HG02588 (cell line): Measurements from ENCODE around the gene POTEF.
A peak's percentile ranks its signal among the peaks of the same experiment; 100 is the strongest.
"Not testable (repeated sequence)": the region's sequence is repeated elsewhere in the genome, so short reads cannot be mapped to it uniquely, and the experiment has no call there.

ENCODE experiments used
- ATAC-seq: cut with Tn5 transposase; IDR thresholded peaks from one replicate; pipeline ENCODE4 v1.9.1; 2021; ENCODE audit warnings: mild to moderate bottlenecking, moderate library complexity; ENCODE audit not compliant: unreplicated experiment

Gene POTEF

GRCh38 chr2:130129120-130129829 is at the start of gene POTEF:
POTEF (minus strand) TSS chr2:130129222; CDS start chr2:130120515, 8,707 bp downstream.
- not testable (repeated sequence) for ATAC-seq

- peak; percentile 80 for ATAC-seq
Measured at GRCh38 chr2:130174866-130175265, 45.8 kb upstream of the POTEF start.

DNA sequence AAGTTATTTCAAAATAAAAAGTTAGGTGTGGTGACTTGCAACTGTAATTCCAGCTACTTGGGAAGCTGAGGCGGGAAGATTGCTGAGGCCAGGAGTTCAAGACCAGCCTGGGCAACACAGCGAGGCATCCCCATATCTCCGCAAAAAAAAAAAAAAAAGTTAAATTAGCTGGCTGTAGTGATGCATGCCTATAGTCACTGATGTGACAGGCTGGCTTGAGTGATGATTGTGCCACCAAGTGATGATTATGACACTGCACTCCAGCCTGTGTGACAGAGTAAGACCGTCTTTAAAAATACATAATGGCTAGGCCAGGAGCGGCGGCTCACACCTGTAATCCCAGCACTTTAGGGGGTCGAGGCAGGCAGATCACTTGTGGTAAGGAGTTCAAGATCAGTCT is 40.9 kb upstream of the POTEF start:
- ATAC-seq = no peak

DNA sequence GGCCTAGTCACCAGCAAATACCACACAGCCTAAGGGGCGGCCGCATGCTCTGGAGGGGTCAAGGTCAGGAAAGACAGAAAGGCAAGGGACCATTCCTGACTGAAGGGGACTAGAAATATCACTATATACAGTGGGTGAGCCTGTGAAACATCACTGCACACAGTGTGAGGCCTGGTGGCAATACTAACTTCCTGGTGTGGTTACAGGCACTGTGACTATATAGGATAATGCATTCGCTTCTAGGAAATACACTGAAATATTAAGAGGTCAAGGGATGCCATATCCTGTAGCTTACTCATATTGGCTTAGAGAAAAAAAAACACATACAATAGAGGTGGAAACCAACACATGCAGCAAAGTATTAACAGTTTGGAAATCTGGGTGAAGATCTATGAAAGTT is 40.1 kb upstream of the POTEF start:
- ATAC-seq = not testable (repeated sequence)

DNA sequence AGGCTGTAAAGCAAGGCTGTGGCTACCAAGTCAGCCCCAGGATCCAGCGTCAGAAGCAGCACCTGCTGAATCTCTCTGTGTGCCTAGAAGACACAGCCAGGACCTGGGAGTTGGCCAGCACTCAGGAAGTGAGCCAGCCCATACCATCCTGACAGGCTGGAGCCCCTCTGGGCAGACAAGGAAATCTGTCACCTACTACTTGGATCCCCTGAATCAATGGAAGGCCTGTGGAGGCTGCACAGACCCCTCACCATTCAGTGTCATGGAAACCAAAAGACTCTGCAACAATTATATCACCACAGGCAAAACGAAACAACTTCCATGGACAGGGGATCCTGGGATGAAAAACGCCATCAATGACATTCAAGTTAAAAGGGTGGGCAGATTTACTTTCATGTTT is 37.6 kb upstream of the POTEF start:
- not testable (repeated sequence) for ATAC-seq

DNA sequence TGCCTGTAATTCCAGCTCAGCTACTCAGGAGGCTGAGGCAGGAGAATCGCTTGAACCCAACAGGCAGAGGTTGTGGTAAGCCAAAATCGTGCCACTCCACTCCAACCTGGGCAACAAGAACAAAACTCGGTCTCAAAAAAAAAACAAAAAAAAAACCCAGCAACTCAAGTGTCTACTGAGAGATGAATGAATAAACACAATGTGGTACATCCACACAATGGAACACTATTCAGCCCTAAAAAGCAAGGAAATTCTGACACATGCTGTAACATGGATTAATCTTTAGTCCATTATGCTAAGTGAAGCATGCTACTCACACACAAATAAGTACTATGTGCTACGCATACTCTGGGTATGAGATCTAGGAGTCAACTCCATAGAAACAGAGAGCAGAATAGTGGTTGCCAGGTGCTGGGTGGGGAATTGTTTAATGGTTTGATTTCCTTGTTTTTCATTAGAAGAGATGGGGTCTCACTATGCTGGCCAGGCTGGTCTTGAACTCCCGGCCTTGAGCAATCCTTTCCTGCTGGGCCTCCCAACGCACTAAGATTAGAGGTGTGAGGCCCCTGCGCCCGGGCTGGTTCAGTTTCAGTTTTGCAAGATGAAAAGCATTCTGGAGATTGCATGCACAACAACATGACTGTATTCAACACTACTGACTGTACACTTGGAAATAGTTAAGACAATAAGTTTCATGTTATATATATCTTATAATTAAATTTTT is 36.4 kb upstream of the POTEF start:
- ATAC-seq = no peak

- no peak for ATAC-seq
Measured at GRCh38 chr2:130162968-130163367, 33.9 kb upstream of the POTEF start.

DNA sequence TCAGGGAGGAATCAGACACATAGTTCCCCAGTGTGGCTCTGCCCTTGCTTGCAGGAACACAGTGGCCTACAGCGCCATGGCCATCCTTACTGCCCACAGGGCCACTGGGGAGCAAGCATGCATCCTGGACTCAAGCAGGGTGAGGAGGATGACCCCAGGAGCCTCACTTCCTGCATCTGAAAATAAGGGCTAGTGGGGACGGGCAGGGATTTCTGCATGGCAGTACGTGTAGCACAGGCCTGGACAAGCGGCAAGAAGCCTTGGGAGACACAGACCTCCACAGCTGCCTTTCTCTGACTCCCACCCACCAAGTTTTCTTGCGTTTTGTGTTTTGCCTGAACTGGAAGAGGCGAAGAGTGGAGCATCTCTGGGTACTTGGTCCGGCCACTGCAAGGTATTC is 33.5 kb upstream of the POTEF start:
- not testable (repeated sequence) for ATAC-seq

GRCh38 chr2:130160838-130161705 is 32.0 kb upstream of the POTEF start:
- ATAC-seq = not testable (repeated sequence)

- ATAC-seq = no peak
Measured at GRCh38 chr2:130160131-130160530, 31.1 kb upstream of the POTEF start.

GRCh38 chr2:130159376-130159775 is 30.4 kb upstream of the POTEF start:
- not testable (repeated sequence) for ATAC-seq

GRCh38 chr2:130158631-130159030 is 29.6 kb upstream of the POTEF start:
- ATAC-seq = no peak

GRCh38 chr2:130157825-130158514 is 28.9 kb upstream of the POTEF start:
- peak; percentile 76 for ATAC-seq

DNA sequence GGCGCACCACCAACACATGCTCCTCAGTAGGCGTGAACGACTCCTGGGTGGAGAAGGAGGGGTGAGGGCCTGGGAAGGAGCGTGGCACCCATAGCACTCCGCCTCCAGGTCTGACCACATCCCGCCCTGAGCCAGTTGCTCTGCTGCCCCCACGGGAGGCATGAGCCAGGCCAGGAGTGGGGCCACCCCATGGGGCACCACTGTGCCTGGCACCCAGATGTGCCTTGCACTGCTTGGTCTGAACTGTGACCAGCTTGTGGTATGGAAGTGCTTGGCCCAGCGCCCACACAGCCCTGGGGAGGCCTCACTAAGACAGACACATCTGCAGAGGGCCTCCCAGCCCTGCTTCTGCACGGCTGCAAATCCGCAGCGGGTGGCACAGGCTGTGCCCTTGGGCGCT is 28.3 kb upstream of the POTEF start:
- ATAC-seq = peak; percentile 47

- no peak for ATAC-seq
Measured at GRCh38 chr2:130156624-130157004, 27.6 kb upstream of the POTEF start.

GRCh38 chr2:130155956-130156623 is 27.1 kb upstream of the POTEF start:
- not testable (repeated sequence) for ATAC-seq

- ATAC-seq = no peak
Measured at GRCh38 chr2:130154773-130155765, 26.0 kb upstream of the POTEF start.

DNA sequence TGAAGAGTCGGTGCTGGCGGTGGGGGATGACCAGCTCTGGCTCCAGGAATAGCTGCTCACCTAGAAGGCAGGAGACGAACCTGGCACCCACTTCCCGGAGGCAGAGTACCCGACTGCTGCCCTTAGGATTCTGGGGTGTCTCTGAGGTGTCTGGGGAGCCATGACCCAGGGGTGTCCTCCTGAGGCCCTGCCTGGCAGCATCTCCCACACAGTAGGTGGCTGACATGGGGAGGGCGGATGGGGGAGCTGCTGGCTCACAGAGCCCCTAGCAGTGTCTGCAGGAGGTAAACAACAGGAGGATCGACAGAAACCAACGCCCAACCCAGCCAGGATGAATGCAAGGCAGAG is 25.4 kb upstream of the POTEF start:
- not testable (repeated sequence) for ATAC-seq
